Suprapubic skin (tissue), 3 donors: Measurements from ENCODE around the gene ATPAF1.

Source experiments
- EP300 ChIP-seq: sonication (generic); formaldehyde crosslinking; IDR thresholded peaks from one replicate; pipeline ENCODE4 v1.6.1; 2017; ENCODE audit warnings: antibody characterized with exemption
- POLR2A ChIP-seq, 2 donors: fragments of 450-650 bp; IDR thresholded peaks; one replicate each; pipeline ENCODE4 v1.6.1; 2017; ENCODE audit warnings: antibody characterized with exemption in 2 of 2, mild to moderate bottlenecking in 2 of 2, moderate library complexity in 2 of 2
- TF ChIP-seq, protein P1 (sequence below), 2 donors: fragments of 200-600 bp in 1 of 2; fragments of 450-650 bp in 1 of 2; sonication (generic) in 1 of 2; IDR thresholded peaks; one replicate each; pipeline ENCODE4 v1.5.1; 2016 to 2019; ENCODE audit warnings: antibody characterized with exemption in 2 of 2, mild to moderate bottlenecking in 1 of 2, moderate library complexity in 1 of 2

DNA sequence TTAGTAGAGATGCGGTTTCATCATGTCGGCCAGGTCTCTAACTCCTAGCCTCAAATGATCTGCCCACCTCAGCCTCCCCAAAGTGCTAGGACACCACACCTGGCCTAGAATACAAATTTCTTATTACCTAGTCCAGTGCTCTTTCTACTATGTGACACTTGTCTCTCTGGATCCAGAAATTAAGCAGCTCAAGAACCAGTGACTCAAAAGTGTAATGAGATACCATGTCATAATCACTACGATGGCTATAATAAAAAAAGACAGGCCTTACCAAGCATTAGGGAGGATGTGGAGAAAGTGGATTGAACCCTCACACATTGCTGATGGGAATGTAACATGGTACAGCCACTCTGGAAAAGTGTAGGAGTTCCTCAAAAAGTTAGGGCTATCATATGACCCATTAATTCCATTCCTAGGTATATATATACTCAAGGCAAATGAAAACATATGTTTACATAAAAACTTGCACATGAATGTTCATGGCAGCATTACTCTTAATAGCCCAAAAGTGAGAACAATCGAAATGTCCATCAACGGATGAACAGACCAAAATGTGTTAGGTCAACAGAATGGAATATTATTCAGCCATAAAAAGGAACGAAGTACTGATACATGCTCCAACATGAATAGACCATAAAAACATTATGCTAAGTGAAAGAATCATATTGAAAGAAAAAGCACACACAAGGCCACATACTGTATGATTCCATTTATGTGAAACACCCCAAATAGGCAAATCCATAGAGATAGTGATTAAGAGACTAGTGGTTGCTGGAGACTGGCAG is 11.8 kb upstream of the ATPAF1 start:
- TF ChIP-seq, protein P1, sequence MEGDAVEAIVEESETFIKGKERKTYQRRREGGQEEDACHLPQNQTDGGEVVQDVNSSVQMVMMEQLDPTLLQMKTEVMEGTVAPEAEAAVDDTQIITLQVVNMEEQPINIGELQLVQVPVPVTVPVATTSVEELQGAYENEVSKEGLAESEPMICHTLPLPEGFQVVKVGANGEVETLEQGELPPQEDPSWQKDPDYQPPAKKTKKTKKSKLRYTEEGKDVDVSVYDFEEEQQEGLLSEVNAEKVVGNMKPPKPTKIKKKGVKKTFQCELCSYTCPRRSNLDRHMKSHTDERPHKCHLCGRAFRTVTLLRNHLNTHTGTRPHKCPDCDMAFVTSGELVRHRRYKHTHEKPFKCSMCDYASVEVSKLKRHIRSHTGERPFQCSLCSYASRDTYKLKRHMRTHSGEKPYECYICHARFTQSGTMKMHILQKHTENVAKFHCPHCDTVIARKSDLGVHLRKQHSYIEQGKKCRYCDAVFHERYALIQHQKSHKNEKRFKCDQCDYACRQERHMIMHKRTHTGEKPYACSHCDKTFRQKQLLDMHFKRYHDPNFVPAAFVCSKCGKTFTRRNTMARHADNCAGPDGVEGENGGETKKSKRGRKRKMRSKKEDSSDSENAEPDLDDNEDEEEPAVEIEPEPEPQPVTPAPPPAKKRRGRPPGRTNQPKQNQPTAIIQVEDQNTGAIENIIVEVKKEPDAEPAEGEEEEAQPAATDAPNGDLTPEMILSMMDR (IDR thresholded peaks at IDR 0.05): no peak
- TF ChIP-seq EP300: no peak
- TF ChIP-seq POLR2A (IDR thresholded peaks at IDR 0.05): no peak
